Jurkat, Clone E6-1 (cell line): Measurements from ENCODE around the gene ABHD17A.
"Not testable (repeated sequence)": the region's sequence is repeated elsewhere in the genome, so short reads cannot be mapped to it uniquely, and the experiment has no call there.

Experiments used
- DNase-seq: peaks from one replicate; pipeline ENCODE4 v3.0.0-alpha.2; 2011; ENCODE audit warnings: low read depth, low spot score
- H3K4me3 ChIP-seq: 2 replicates; pipeline ENCODE4 v1.5.1; 2011; ENCODE audit warnings: mild to moderate bottlenecking, low read length, control low read depth, moderate library complexity

Gene ABHD17A

GRCh38 chr19:1911995-1912394, 26.7 kb upstream of the ABHD17A start:
- no peak for DNase-seq
- no peak overlapping the region for H3K4me3 ChIP-seq

- no peak for DNase-seq
- H3K4me3 ChIP-seq: no peak overlapping the region
Observed at GRCh38 chr19:1911098-1911497, 25.8 kb upstream of the ABHD17A start.

- H3K4me3 ChIP-seq: no peak overlapping the region
Observed at GRCh38 chr19:1910177-1910576, 24.9 kb upstream of the ABHD17A start.

GRCh38 chr19:1909761-1910080, 24.4 kb upstream of the ABHD17A start:
- H3K4me3 ChIP-seq: no peak overlapping the region
- DNase-seq: no peak

More at GRCh38 chr19:1910177-1910576, 24.9 kb upstream of the ABHD17A start:
- no peak for DNase-seq

GRCh38 chr19:1908364-1908678, 23.0 kb upstream of the ABHD17A start:
- DNase-seq: no peak
- H3K4me3 ChIP-seq: no peak overlapping the region

GRCh38 chr19:1907563-1908363, 22.5 kb upstream of the ABHD17A start:
- H3K4me3 ChIP-seq: no peak overlapping the region
- DNase-seq: no peak

- DNase-seq: no peak
- H3K4me3 ChIP-seq: no peak overlapping the region
Observed at GRCh38 chr19:1906985-1907562, 21.8 kb upstream of the ABHD17A start.

GRCh38 chr19:1905863-1906375, 20.6 kb upstream of the ABHD17A start:
- H3K4me3 ChIP-seq: peak overlapping the region; percentile 65
- DNase-seq: no peak

- peak; percentile 98 for DNase-seq
- H3K4me3 ChIP-seq: peak within 1 kb of the TSS; percentile 65
Observed at GRCh38 chr19:1905110-1905862, 20.0 kb upstream of the ABHD17A start, which contains the start of the genes ADAT3 and SCAMP4. Gene ADAT3, plus strand, starts transcription at chr19:1905399. Its CDS starts 6,649 bp downstream, at chr19:1912048. Gene SCAMP4, plus strand, starts transcription at chr19:1905399. Its CDS starts 9,621 bp downstream, at chr19:1915020.

GRCh38 chr19:1904860-1905109, 19.5 kb upstream of the ABHD17A start:
- H3K4me3 ChIP-seq: peak overlapping the region; percentile 48
- DNase-seq: no peak

- H3K4me3 ChIP-seq: no peak overlapping the region
- no peak for DNase-seq
Observed at GRCh38 chr19:1902923-1903322, 17.6 kb upstream of the ABHD17A start.

- no peak for DNase-seq
- H3K4me3 ChIP-seq: no peak overlapping the region
Observed at GRCh38 chr19:1901940-1902404, 16.7 kb upstream of the ABHD17A start.

GRCh38 chr19:1896508-1896907, 11.2 kb upstream of the ABHD17A start:
- no peak for DNase-seq
- H3K4me3 ChIP-seq: no peak overlapping the region

GRCh38 chr19:1893791-1894190, 8.5 kb upstream of the ABHD17A start:
- DNase-seq: no peak
- H3K4me3 ChIP-seq: no peak overlapping the region

- no peak for DNase-seq
- H3K4me3 ChIP-seq: no peak overlapping the region
Observed at GRCh38 chr19:1889907-1890306, 4.6 kb upstream of the ABHD17A start.

- H3K4me3 ChIP-seq: no peak overlapping the region
- no peak for DNase-seq
Observed at GRCh38 chr19:1888385-1888784, 3.1 kb upstream of the ABHD17A start.

GRCh38 chr19:1886360-1886759, 1.1 kb upstream of the ABHD17A start:
- DNase-seq, H3K4me3 ChIP-seq: not testable (repeated sequence)

GRCh38 chr19:1884719-1885334, 469 bp downstream of the ABHD17A start:
- DNase-seq: no peak
- H3K4me3 ChIP-seq: peak overlapping the region; percentile 91

GRCh38 chr19:1884291-1884718, 991 bp downstream of the ABHD17A start:
- DNase-seq: no peak
- H3K4me3 ChIP-seq: peak overlapping the region; percentile 91

GRCh38 chr19:1883784-1884183, 1.5 kb downstream of the ABHD17A start:
- H3K4me3 ChIP-seq: peak overlapping the region; percentile 91
- no peak for DNase-seq
